ENCODE results near the gene HIP1.

HIP1 gene

DNA sequence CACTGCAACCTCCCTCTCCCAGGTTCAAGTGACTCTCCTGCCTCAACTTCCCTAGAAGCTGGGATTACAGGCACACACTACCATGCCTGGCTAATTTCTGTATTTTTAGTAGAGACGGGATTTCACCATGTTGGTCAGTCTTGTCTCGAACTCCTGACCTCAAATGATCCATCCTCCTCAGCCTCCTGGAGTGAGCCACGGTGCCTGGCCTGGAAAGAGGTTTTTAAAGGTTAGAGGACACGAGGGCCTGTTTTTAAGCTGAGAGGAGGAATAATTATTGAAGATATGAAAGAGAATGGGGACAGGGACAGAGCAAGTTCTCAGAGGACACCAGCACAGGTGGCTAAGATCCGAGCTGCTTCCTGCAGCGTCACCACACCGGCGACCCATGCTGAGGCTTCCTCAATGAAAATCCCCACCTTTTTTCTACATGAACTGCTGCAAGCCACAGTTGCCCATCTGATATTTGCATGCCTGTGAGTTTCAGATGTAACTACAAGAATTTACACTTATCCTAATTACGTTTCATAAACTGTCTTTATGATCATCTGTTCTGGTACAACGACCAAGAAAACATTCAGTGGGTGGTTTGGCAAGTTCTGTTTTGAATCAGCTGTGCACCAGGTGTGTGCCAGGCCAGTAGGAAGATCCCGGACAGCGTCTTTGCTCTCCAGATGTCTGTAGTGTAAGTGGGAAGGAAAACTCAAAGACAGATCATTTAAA is 76.0 kb downstream of the HIP1 start:
- TF ChIP-seq GATA2 (IDR thresholded peaks at IDR 0.05; ENCODE audit: low read depth, low read length) (no peak), GATA3 (IDR thresholded peaks at IDR 0.05; ENCODE audit: low read depth, low read length) (no peak)

DNA sequence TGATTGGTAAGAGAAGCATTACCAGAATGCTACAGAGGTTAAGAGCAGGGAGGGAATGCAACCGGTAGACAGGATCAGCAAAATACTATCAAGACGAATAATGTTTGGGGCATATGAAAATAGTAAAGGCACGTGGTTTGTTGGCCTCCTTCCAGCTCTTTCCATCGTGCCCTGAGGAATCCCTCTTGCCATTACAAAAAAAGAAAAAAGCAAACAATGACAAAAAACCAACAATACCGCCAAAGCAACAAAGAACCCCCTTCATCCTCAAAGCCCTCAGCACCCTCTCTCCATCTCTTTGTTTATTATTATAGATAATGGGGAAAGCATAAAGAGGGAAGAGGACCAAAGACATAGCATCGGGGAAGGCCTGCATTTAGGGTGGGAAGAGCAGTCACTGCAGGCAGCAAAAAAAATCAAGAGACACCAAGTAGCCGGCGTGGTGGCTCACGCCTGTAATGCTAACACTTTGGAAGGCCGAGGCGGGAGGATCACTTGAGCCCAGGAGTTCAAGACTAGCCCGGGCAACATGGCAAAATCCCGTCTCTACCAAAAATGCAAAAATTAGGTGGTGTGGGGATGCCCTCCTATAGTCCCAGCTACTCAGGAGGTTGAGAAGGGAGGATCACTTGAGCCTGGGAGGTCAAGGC is 78.0 kb downstream of the HIP1 start:
- no peak for TF ChIP-seq GATA3 (IDR thresholded peaks at IDR 0.05; ENCODE audit: low read depth, low read length)
- TF ChIP-seq GATA2 (IDR thresholded peaks at IDR 0.05; ENCODE audit: low read depth, low read length), result no peak

DNA sequence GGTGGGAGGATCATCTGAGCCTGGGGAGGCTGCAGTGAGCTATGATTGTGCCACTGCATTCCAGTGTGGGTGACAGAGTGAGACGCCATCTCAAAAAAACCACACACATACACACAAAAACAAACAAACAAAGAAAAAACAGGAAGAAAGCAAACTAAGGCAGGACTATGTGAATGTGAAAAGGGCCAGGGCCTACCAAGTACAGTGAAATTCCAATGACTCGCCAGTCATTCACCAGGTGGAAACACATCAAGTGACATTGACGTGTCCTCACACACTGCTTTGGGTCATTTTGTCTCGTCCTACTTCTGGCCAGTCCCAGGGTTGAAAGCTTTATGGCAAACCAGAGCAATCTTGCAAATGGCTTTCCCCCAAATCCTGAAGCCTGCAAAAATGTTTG is 79.9 kb downstream of the HIP1 start:
- TF ChIP-seq GATA2 (IDR thresholded peaks at IDR 0.05; ENCODE audit: low read depth, low read length) (no peak), GATA3 (IDR thresholded peaks at IDR 0.05; ENCODE audit: low read depth, low read length) (no peak)

DNA sequence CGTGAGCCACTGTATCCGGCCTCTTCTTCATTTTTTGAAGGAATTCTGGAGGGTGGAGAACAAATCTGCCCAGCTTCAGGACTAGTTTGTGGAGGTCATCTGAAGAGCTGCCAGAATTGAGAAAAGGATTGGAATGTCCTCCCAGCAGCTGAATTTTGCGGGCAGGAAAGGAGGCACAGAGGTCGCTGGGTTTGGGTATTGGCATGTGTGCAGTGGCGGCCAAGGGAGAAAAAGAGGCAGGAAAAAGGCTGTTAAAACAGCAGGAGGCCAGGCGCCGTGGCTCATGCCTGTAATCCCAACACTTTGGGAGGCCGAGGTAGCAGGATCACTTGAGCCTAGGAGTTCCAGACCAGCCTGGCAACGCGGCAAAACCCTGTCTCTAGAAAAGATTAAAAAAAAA is 80.4 kb downstream of the HIP1 start:
- TF ChIP-seq GATA3 (IDR thresholded peaks at IDR 0.05; ENCODE audit: low read depth, low read length) (no peak), GATA2 (IDR thresholded peaks at IDR 0.05; ENCODE audit: low read depth, low read length) (no peak)

DNA sequence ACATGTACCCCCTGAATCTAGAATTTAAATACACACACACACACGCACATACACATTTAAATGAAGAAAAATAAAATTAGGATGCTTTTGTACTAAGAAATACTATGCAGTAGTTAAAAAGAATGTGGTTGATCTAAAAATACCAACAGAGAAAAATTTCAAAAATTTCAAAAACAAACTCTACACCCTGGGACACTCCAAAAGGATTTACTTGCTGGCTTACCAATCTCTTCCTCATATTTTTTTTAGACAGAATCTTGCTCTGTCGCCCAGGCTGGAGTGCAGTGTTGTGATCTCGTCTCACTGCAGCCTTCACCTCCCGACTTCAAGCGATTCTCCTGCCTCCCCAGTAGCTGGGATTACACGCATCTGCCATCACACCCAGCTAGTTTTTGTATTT is 80.9 kb downstream of the HIP1 start:
- TF ChIP-seq GATA2 (IDR thresholded peaks at IDR 0.05; ENCODE audit: low read depth, low read length) (no peak), GATA3 (IDR thresholded peaks at IDR 0.05; ENCODE audit: low read depth, low read length) (no peak)

DNA sequence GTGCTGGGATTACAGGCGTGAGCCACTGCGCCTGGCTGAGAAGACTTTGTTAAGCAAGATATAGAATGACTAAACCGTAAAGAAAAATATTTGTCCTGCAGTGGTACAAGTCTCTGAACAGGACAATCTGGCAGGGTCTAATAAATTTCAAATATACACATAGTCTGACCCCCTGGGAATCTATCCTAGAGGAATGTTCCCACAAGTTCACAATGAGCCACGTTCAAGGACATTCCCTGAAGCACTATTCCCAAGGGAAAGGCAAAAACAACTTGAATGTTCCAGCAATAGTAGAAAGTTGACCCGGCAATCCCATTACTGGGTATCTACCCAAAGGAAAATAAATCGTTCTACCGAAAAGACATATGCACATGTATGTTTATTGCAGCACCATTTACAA is 82.0 kb downstream of the HIP1 start:
- TF ChIP-seq GATA3 (IDR thresholded peaks at IDR 0.05; ENCODE audit: low read depth, low read length) (no peak), GATA2 (IDR thresholded peaks at IDR 0.05; ENCODE audit: low read depth, low read length) (no peak)

DNA sequence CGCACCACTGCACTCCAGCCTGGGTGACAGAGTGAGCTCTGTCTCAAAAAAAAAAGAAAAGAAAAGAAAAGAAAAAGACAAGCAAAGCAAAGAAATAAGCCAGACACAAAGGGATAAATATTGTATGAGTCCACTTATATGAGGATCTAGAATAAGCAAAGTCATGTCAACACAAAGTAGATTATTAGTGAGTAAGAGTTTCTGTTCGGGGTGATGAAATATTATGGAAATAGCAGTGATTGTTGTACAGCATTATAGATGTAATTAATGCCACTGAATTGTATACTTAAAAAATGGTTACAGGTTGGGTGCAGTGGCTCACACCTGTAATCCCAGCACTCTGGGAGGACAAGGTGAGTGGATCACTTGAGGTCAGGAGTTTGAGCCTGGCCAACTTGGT is 83.2 kb downstream of the HIP1 start:
- TF ChIP-seq GATA2 (IDR thresholded peaks at IDR 0.05; ENCODE audit: low read depth, low read length) (no peak), GATA3 (IDR thresholded peaks at IDR 0.05; ENCODE audit: low read depth, low read length) (no peak)

DNA sequence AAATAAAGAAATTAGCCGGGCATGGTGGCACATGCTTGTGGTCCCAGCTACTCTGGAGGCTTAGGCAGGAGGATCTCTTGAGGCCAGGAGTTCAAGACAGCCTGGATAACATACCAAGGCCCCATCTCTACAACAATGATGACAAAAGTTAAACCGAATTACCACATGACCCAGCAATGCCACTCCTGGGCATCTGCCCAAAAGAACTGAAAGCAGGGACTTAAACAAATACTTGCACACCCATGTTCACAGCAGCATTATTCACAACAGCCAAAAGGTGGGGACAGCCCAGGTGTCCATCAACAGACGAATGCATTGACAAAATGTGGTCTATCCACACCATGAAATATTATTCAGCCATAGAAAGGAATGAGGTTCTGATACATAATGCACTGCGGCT is 83.9 kb downstream of the HIP1 start:
- TF ChIP-seq GATA3 (IDR thresholded peaks at IDR 0.05; ENCODE audit: low read depth, low read length), result no peak
- TF ChIP-seq GATA2 (IDR thresholded peaks at IDR 0.05; ENCODE audit: low read depth, low read length), result no peak

DNA sequence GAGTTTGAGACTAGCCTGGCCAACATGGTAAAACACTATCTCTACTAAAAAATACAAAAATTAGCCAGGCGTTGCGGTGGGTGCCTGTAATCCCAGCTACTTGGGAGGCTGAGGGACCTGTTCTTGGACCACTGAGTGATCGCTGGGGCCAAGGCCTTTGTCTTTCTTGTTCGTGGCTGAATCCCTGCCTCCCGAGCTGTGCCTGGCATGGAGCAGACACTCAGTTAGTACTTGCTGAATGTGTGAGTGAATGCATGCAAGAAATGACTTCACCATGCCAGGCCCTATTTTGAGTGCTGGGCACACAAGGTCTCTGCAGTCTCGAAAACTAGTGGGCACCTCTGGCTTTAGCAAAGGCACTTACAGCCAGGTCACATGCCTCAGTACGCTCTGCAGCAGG is 85.1 kb downstream of the HIP1 start:
- TF ChIP-seq GATA3 (IDR thresholded peaks at IDR 0.05; ENCODE audit: low read depth, low read length) (no peak), GATA2 (IDR thresholded peaks at IDR 0.05; ENCODE audit: low read depth, low read length) (no peak)

DNA sequence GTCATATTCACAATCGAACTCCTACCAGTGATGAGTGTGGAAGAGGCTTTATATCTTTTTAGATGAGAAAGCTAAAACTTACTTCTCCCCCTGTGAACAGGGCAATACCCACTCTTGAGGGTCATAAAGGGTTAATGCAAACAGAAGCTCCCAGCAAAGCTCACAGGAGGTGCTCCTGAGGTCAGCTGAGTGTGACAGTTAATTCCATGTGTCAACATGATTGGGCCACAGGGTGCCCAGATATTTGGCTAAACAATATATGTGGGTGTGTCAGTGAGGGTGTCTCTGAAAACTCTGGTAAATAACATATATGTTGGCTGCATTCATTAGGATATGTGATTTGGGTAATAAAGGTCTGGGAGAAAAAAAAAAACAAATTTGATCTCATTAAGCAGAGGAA is 86.0 kb downstream of the HIP1 start:
- no peak for TF ChIP-seq GATA3 (IDR thresholded peaks at IDR 0.05; ENCODE audit: low read depth, low read length)
- TF ChIP-seq GATA2 (IDR thresholded peaks at IDR 0.05; ENCODE audit: low read depth, low read length), result no peak

DNA sequence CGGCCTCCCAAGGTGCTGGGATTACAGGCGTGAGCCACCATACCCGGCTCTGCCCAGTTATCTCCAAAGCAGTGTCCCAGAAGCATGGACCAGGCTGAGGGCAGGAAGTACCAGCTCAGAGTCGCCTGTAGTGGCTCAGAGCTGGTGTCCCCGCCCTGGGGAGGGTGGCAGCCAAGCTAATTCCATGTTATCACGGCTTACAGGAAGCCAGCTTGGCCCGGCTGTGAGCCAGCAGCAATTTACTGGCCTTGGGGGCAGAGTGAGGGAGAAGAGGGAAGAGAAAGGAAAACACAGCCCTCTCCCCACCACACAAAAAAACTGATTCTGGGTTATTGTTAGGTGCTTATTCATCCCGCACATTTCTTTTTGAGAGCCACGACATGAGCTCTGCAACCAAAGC is 88.1 kb downstream of the HIP1 start:
- no peak for TF ChIP-seq GATA3 (IDR thresholded peaks at IDR 0.05; ENCODE audit: low read depth, low read length)
- no peak for TF ChIP-seq GATA2 (IDR thresholded peaks at IDR 0.05; ENCODE audit: low read depth, low read length)

DNA sequence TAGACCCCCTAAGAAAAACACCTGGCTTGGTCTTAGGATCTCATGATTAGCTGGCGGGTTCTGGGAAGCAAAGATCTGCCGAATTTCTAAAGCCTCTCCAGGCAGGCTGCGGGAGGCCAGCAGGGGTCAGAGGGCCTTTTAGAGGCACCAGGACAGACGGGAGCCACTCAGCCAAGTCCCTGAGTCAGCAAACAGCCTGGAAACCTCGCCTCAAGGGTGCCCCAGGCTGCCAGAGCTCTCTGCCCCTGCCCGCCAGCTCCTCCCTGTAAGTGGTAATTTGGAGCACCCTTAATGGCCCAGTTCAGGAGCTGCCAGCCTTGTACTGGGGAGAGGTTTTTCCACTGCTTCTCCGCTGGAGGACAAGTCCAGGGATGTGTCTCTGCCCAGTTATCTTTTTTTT is 88.7 kb downstream of the HIP1 start:
- TF ChIP-seq GATA2 (IDR thresholded peaks at IDR 0.05; ENCODE audit: low read depth, low read length), result no peak
- TF ChIP-seq GATA3 (IDR thresholded peaks at IDR 0.05; ENCODE audit: low read depth, low read length), result no peak

DNA sequence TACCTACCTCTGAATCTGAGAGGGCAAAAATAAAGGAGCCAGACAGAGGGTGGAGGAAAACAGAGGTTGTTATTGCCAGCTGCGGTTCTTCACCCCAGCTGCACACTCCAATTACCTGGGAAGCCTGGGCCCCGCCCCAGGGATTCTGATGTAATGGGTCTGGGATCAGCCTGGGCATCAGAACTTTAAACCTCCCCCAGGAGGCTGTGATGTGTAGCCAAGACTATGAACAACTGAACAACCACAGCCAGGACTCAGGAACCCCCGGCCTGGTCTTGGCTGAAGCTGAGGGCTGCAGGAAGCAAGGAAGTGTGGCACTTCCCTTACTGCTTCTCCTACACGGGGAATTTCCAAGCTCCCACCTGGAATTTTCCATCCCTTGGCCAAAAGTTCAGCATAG is 89.3 kb downstream of the HIP1 start:
- TF ChIP-seq GATA2 (IDR thresholded peaks at IDR 0.05; ENCODE audit: low read depth, low read length) (no peak), GATA3 (IDR thresholded peaks at IDR 0.05; ENCODE audit: low read depth, low read length) (no peak)

DNA sequence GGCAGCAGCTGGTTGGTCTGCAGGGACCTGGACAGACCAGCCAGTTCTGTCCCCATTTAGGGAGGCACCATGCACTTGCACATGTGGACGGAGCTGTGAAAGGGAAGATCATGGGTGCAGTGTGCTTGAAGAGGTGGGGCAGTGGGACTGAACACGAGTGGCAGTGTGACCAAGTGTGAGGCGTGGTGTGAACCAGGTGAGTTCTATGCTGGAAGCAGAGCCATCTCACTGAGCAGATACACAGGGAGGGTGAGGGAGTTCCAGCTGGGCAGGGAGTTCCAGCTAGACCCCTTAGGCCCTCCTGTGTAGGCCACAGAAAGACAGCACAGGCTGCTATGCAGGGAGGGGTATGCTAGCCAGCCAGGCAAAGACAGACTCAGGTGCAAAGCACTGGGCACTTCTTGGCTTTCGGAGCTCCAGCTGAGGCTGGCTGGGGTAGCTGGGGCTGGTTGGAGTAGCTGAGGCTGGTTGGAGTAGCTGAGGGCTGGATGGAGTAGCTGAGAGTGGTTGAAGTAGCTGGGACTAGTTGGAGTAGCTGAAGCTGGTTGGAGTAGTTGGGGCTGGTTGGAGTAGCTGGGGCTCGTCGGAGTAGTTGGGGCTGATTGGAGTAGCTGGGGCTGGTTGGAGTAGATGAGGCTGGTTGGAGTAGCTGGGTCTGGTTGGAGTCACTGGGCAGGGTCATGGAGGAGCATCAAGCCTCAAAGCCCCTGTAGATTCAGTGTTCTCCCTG is 90.9 kb downstream of the HIP1 start:
- TF ChIP-seq GATA2 (IDR thresholded peaks at IDR 0.05; ENCODE audit: low read depth, low read length) (no peak), GATA3 (IDR thresholded peaks at IDR 0.05; ENCODE audit: low read depth, low read length) (no peak)

Data from SH-SY5Y (cell line).